GM23338 (cell line): Measurements from ENCODE around the gene CTNNA1. TPM values are rescaled to one million over a fixed set of nuclear protein-coding genes. Genes with fewer than 3 reads are reported as not detected.

ENCODE experiments used
- ATAC-seq: fragments of 200-7000 bp; cut with Tn5 transposase; 3 replicates; pipeline ENCODE4 v1.9.1; 2020
- DNase-seq: peaks from one replicate; pipeline ENCODE4 v3.0.0-alpha.2; 2015; ENCODE audit warnings: low spot score
- H2AFZ ChIP-seq: fragments of 200-600 bp; sonication (generic); 2 replicates; pipeline ENCODE4 v1.8.0; 2016; ENCODE audit warnings: antibody characterized with exemption, mild to moderate bottlenecking, moderate library complexity
- H3F3A ChIP-seq: fragments of 200-600 bp; sonication (generic); replicated peaks from 2 replicates; pipeline ENCODE4 v1.8.0; 2017; ENCODE audit warnings: antibody characterized with exemption, mixed run types, low read depth
- H3K27ac ChIP-seq: fragments of 200-600 bp; sonication (generic); 2 replicates; pipeline ENCODE4 v1.6.1; 2016; ENCODE audit warnings: low read depth
- H3K27me3 ChIP-seq: fragments of 200-600 bp; sonication (generic); 2 replicates; pipeline ENCODE4 v1.8.0; 2016; ENCODE audit warnings: mild to moderate bottlenecking, mixed run types, moderate library complexity; ENCODE audit not compliant: insufficient read depth
- H3K36me3 ChIP-seq: fragments of 200-600 bp; sonication (generic); 2 replicates; pipeline ENCODE4 v1.8.0; 2016; ENCODE audit warnings: mild to moderate bottlenecking; ENCODE audit not compliant: insufficient read depth
- H3K4me1 ChIP-seq: fragments of 200-600 bp; sonication (generic); 2 replicates; pipeline ENCODE4 v1.8.0; 2016; ENCODE audit warnings: mild to moderate bottlenecking, moderate library complexity; ENCODE audit not compliant: insufficient read depth
- H3K4me2 ChIP-seq: fragments of 200-600 bp; sonication (generic); 2 replicates; pipeline ENCODE4 v1.7.1; 2017; ENCODE audit warnings: mixed run types
- H3K4me3 ChIP-seq: fragments of 200-600 bp; sonication (generic); 2 replicates; pipeline ENCODE4 v1.6.1; 2016; ENCODE audit warnings: mixed run types
- H3K79me2 ChIP-seq: fragments of 200-600 bp; sonication (generic); replicated peaks from 2 replicates; pipeline ENCODE4 v1.8.0; 2017; ENCODE audit warnings: mild to moderate bottlenecking; ENCODE audit not compliant: insufficient read depth
- H3K9me2 ChIP-seq: fragments of 200-600 bp; sonication (generic); 2 replicates; pipeline ENCODE4 v1.8.0; 2017; ENCODE audit not compliant: insufficient read depth
- H4K20me1 ChIP-seq: fragments of 200-600 bp; sonication (generic); replicated peaks from 2 replicates; pipeline ENCODE4 v1.8.0; 2017; ENCODE audit warnings: mild to moderate bottlenecking; ENCODE audit not compliant: insufficient read depth
- H3K27ac Mint-ChIP-seq: 2 replicates; pipeline ENCODE4 v1.8.0; 2020; ENCODE audit warnings: inconsistent platforms, mild to moderate bottlenecking, moderate library complexity, mixed read lengths
- H3K27me3 Mint-ChIP-seq: 3 replicates; pipeline ENCODE4 v1.8.0; 2022; ENCODE audit warnings: low read depth, mild to moderate bottlenecking, moderate library complexity, mixed read lengths, inconsistent platforms; ENCODE audit not compliant: insufficient read depth, poor library complexity
- H3K36me3 Mint-ChIP-seq: 3 replicates; pipeline ENCODE4 v1.8.0; 2021; ENCODE audit warnings: low read depth, mild to moderate bottlenecking, inconsistent platforms, moderate library complexity, mixed read lengths
- H3K4me1 Mint-ChIP-seq: 3 replicates; pipeline ENCODE4 v1.8.0; 2020; ENCODE audit warnings: mild to moderate bottlenecking, inconsistent platforms, mixed read lengths
- H3K4me3 Mint-ChIP-seq: 3 replicates; pipeline ENCODE4 v1.8.0; 2021; ENCODE audit warnings: moderate library complexity, mild to moderate bottlenecking, inconsistent platforms, mixed read lengths
- H3K9me3 Mint-ChIP-seq: 3 replicates; pipeline ENCODE4 v1.8.0; 2020; ENCODE audit warnings: moderate library complexity, mild to moderate bottlenecking, inconsistent platforms, mixed read lengths
- CREB1 ChIP-seq: fragments of 250-450 bp; sonication (Bioruptor Pico); IDR thresholded peaks from 2 replicates; pipeline ENCODE4 v1.5.0; 2020; ENCODE audit warnings: low read depth, mild to moderate bottlenecking, moderate library complexity
- NANOG ChIP-seq: IDR thresholded peaks from 2 replicates; pipeline ENCODE4 v1.6.1; 2016; ENCODE audit warnings: antibody characterized with exemption, borderline replicate concordance
- POLR2AphosphoS5 ChIP-seq: IDR thresholded peaks from 2 replicates; pipeline ENCODE4 v1.6.1; 2016; ENCODE audit warnings: antibody characterized with exemption, low read depth
- polyA plus RNA-seq: library from polyadenylated mRNA; unstranded; fragments of >200 nt; fragmentation: Nextera tagmentation; extraction: Ambion mirVana; gene quantifications from 2 replicates; pipeline ENCODE4 v1.2.1, GENCODE V29; 2016
- total RNA-seq: library from RNA; depleted of rRNA; stranded (reverse); fragments of >200 nt; shearing (Covaris generic); gene quantifications from 2 replicates; pipeline ENCODE4 v1.2.3, GENCODE V29; 2014
- TF ChIP-seq, protein P1 (sequence below), 2 experiments: fragments of 200-600 bp in 1 of 2; sonication (generic) in 1 of 2; conservative IDR thresholded peaks; 2 replicates each; pipeline versions ENCODE4 v1.5.1 to v1.6.1; 2016 to 2017; ENCODE audit warnings: antibody characterized with exemption in 2 of 2, low read depth in 2 of 2, mild to moderate bottlenecking in 2 of 2, moderate library complexity in 1 of 2
- TF ChIP-seq, protein P2 (sequence below): fragments of 250-450 bp; sonication (Bioruptor Pico); IDR thresholded peaks from 2 replicates; pipeline ENCODE4 v1.5.0; 2020; ENCODE audit warnings: mild to moderate bottlenecking, moderate library complexity

The CTNNA1 gene
- total and polyA plus RNA-seq, 2 experiments from 2014 or later = 111 to 348 TPM

DNA sequence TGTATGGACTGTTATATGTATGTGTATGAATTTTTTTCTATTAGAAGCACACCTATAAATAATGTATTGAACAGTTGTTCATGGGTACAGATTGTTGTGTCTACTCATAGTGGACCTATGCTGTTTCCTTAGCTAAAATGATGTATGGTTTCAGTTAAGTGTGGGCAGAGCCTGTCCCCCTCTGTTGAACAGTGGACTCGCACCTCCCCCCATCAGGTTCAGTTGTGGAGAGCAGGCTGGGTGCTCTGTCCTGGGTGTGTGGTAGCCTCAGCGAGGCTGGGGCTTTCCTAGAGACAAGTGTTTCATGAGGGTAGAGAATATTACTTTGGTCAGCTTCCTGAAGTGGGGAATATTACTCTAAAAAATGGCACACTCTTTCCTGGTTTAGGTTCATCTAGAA, 169.3 kb downstream of the CTNNA1 start:
- Histone ChIP-seq H3K27me3 (no peaks in the 10 kb centered on the region), H3K4me2 (no peak overlapping the region), H3K9me2 (no peaks in the 10 kb centered on the region), H3K79me2 (peaks cover 10% of the 10 kb centered on the region; the same call in 1 of the 2 replicates), H3K36me3 (peaks cover 11% of the 10 kb centered on the region), H3K4me3 (no peak overlapping the region), H2AFZ (no peak overlapping the region), H4K20me1 (no peaks in the 10 kb centered on the region; the same call in 1 of the 2 replicates), H3F3A (0 out of 2 replicates have a peak, but pooled peaks cover under 1% of the 10 kb centered on the region), H3K27ac (no peak overlapping the region), H3K4me1 (no peaks in the 10 kb centered on the region; the same call in 1 of the 2 replicates)
- 0 out of 2 replicates have a peak overlapping the region, but pooled peaks have one; percentile 33 for H3K27ac Mint-ChIP-seq
- H3K36me3 Mint-ChIP-seq = peaks cover 36% of the 10 kb centered on the region
- H3K27me3 Mint-ChIP-seq = peaks cover 6% of the 10 kb centered on the region
- no peak for TF ChIP-seq NANOG
- TF ChIP-seq, protein P1, sequence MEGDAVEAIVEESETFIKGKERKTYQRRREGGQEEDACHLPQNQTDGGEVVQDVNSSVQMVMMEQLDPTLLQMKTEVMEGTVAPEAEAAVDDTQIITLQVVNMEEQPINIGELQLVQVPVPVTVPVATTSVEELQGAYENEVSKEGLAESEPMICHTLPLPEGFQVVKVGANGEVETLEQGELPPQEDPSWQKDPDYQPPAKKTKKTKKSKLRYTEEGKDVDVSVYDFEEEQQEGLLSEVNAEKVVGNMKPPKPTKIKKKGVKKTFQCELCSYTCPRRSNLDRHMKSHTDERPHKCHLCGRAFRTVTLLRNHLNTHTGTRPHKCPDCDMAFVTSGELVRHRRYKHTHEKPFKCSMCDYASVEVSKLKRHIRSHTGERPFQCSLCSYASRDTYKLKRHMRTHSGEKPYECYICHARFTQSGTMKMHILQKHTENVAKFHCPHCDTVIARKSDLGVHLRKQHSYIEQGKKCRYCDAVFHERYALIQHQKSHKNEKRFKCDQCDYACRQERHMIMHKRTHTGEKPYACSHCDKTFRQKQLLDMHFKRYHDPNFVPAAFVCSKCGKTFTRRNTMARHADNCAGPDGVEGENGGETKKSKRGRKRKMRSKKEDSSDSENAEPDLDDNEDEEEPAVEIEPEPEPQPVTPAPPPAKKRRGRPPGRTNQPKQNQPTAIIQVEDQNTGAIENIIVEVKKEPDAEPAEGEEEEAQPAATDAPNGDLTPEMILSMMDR (conservative IDR thresholded peaks at IDR 0.05; ENCODE audit: low read depth in 2 of 2) = peak in 1 of 2 experiments; percentile 29; a peak in 1 of 4 replicates
- DNase-seq (no peak), ATAC-seq (peak; percentile 52)
- H3K9me3 Mint-ChIP-seq = no peaks in the 10 kb centered on the region
- no peak overlapping the region for H3K4me3 Mint-ChIP-seq
- peaks cover 10% of the 10 kb centered on the region; the same call in 2 of the 3 replicates for H3K4me1 Mint-ChIP-seq

DNA sequence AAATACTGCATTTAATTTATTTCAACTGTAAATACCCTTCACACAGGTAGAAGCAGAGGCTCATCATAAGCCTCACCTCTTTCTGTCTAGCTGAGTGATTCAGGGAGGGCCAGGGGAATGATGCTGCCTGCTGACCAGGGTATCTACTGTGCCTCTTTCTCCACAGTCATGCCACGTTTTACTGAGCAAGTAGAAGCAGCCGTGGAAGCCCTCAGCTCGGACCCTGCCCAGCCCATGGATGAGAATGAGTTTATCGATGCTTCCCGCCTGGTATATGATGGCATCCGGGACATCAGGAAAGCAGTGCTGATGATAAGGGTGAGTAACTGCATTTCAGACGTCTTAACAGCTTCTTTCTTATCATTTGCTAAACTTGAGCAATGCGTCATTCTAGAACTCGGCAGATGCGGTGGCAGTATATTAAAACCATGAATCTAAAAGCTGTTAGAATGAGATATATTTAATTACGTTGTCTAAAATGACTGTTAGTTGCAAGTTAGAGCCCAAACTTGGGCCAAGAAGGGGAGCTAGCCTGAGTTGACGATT, 171.9 kb downstream of the CTNNA1 start:
- no peaks in the 10 kb centered on the region; the same call in 1 of the 2 replicates for H4K20me1 ChIP-seq
- no peaks in the 10 kb centered on the region for H3K9me2 ChIP-seq
- Mint-ChIP-seq H3K9me3 (no peaks in the 10 kb centered on the region), H3K27me3 (peaks cover 6% of the 10 kb centered on the region), H3K4me3 (no peak overlapping the region), H3K36me3 (peaks cover 45% of the 10 kb centered on the region), H3K27ac (no peak overlapping the region), H3K4me1 (peaks cover 10% of the 10 kb centered on the region; the same call in 2 of the 3 replicates)
- no peak overlapping the region for H2AFZ ChIP-seq
- TF ChIP-seq POLR2AphosphoS5 = no peak
- TF ChIP-seq, protein P2, sequence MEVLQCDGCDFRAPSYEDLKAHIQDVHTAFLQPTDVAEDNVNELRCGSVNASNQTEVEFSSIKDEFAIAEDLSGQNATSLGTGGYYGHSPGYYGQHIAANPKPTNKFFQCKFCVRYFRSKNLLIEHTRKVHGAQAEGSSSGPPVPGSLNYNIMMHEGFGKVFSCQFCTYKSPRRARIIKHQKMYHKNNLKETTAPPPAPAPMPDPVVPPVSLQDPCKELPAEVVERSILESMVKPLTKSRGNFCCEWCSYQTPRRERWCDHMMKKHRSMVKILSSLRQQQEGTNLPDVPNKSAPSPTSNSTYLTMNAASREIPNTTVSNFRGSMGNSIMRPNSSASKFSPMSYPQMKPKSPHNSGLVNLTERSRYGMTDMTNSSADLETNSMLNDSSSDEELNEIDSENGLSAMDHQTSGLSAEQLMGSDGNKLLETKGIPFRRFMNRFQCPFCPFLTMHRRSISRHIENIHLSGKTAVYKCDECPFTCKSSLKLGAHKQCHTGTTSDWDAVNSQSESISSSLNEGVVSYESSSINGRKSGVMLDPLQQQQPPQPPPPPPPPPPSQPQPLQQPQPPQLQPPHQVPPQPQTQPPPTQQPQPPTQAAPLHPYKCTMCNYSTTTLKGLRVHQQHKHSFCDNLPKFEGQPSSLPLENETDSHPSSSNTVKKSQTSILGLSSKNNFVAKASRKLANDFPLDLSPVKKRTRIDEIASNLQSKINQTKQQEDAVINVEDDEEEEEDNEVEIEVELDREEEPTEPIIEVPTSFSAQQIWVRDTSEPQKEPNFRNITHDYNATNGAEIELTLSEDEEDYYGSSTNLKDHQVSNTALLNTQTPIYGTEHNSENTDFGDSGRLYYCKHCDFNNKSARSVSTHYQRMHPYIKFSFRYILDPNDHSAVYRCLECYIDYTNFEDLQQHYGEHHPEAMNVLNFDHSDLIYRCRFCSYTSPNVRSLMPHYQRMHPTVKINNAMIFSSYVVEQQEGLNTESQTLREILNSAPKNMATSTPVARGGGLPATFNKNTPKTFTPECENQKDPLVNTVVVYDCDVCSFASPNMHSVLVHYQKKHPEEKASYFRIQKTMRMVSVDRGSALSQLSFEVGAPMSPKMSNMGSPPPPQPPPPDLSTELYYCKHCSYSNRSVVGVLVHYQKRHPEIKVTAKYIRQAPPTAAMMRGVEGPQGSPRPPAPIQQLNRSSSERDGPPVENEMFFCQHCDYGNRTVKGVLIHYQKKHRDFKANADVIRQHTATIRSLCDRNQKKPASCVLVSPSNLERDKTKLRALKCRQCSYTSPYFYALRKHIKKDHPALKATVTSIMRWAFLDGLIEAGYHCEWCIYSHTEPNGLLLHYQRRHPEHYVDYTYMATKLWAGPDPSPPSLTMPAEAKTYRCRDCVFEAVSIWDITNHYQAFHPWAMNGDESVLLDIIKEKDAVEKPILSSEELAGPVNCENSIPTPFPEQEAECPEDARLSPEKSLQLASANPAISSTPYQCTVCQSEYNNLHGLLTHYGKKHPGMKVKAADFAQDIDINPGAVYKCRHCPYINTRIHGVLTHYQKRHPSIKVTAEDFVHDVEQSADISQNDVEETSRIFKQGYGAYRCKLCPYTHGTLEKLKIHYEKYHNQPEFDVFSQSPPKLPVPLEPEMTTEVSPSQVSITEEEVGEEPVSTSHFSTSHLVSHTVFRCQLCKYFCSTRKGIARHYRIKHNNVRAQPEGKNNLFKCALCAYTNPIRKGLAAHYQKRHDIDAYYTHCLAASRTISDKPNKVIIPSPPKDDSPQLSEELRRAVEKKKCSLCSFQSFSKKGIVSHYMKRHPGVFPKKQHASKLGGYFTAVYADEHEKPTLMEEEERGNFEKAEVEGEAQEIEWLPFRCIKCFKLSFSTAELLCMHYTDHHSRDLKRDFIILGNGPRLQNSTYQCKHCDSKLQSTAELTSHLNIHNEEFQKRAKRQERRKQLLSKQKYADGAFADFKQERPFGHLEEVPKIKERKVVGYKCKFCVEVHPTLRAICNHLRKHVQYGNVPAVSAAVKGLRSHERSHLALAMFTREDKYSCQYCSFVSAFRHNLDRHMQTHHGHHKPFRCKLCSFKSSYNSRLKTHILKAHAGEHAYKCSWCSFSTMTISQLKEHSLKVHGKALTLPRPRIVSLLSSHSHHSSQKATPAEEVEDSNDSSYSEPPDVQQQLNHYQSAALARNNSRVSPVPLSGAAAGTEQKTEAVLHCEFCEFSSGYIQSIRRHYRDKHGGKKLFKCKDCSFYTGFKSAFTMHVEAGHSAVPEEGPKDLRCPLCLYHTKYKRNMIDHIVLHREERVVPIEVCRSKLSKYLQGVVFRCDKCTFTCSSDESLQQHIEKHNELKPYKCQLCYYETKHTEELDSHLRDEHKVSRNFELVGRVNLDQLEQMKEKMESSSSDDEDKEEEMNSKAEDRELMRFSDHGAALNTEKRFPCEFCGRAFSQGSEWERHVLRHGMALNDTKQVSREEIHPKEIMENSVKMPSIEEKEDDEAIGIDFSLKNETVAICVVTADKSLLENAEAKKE (CRISPR knock-in tag) = no peak
- no peak for TF ChIP-seq CREB1 (CRISPR knock-in tag)
- peaks cover 19% of the 10 kb centered on the region for H3K36me3 ChIP-seq
- 0 out of 2 replicates have a peak, but pooled peaks cover 4% of the 10 kb centered on the region for H3F3A ChIP-seq
- H3K79me2 ChIP-seq = peaks cover 10% of the 10 kb centered on the region; the same call in 1 of the 2 replicates
- no peaks in the 10 kb centered on the region for H3K27me3 ChIP-seq
- ATAC-seq = no peak
- no peaks in the 10 kb centered on the region for H3K4me1 ChIP-seq
- no peak overlapping the region for H3K27ac ChIP-seq
- DNase-seq = no peak
- no peak overlapping the region for H3K4me2 ChIP-seq
- H3K4me3 ChIP-seq = no peak overlapping the region
